HS-27A (cell line): ENCODE data around the gene RAF1.

ENCODE experiments used
- DNase-seq: peaks from one replicate; pipeline ENCODE4 v3.0.0-alpha.2; 2012; ENCODE audit warnings: low read depth, missing footprints

Gene RAF1

GRCh38 chr3:12591456-12591855, 72.5 kb downstream of the RAF1 start:
- no peak for DNase-seq

DNA sequence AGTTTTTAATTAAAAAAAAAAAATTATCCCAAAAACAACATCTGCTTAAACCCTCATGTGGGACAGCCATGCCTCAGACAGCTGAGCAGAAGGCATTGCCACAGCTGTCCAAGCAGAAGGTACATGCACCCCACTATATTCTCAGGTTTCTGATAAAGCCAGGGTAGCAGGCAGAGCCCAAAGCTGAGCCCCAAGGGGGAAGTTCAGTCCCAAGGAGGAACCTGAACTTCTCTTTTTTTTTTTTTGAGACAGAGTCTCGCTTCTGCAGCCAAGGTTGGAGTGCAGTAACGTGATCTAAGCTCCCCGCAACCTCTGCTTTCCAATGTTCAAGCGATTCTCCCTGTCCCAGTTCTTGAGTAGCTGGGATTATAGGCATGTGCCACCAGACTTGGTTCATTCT, 73.8 kb downstream of the RAF1 start:
- DNase-seq = no peak

DNA sequence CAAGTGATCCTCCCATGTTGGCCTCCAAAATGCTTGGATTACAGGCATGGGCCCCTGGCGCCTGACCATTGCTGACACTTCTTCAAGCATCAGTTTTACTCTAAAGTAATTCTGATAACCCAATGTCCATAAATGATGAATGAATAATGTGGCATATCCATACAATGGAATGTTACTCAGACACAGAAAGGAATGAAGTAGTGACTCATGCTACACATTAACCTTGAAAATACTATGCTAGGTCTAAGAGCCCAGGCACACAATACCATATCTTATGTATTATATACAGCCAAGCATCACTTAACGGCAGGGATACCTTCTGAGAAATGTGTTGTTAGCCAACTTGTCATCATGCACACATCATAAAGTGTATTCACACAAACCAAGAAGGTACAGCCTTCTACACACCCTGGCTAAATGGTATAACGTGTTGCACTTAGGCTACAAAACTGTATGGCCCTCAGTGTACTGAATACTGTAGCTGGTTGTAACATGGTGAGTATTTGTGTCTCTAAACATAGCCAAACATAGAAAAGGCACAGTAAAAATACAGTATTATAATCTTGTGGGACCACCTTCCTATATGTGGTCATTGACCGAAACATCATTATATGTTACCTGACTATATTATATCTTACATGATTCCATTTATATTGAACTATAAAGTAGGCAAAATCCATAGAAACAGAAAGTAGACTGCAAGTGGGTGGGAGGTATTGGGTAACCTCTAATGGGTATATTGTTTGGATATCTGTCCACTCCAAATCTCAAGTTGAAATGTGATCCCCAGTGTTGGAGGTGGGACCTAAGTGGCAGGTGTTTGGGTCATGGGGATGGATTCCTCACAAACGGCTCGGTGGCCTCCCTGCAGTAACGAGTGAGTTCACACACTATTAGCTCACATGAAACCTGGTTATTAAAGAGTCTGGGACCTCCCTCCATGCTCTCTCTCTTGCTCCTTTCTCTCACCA, 75.6 kb downstream of the RAF1 start:
- no peak for DNase-seq

GRCh38 chr3:12586403-12586802, 77.5 kb downstream of the RAF1 start:
- DNase-seq = no peak

DNA sequence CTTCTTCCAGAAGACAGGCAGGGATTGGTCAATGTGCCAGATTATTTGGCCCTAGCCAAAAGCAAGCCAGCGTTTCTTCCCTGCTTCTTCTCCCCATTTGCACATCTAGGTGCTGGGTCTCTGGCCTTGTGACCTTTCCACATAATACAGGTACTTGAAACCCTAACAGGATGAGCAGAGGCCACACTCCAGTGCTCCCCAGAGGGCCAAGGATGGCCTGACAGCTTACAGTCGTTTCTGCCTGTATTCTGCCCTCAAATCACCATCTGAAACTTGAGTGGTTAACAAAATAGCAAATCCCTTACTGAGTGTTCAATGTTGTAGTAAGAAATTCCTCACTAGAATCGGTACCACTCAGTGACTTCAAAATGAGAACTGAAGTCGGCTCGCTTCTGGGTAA, 77.9 kb downstream of the RAF1 start:
- DNase-seq = no peak

GRCh38 chr3:12585181-12585580, 78.7 kb downstream of the RAF1 start:
- no peak for DNase-seq

DNA sequence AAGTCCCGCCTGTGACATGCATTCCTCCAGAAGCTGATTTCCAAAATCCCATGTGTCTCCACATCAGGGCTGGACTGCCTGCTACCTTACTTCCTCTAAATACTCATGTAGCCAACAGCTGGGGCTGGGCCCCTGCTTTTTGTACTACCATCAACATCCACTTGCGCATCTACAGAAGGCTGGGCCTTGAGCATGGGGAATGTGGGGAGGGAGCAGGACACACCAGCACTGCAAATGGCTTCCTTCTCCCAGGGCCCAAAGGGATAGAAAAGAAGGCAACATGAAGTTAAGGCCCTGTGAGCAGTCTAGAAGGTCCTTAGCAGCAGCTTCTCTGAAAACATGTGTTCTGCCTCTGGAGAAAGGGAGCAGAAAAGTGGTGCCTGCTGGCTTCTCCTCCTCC, 79.8 kb downstream of the RAF1 start:
- no peak for DNase-seq

- no peak for DNase-seq
Measured at GRCh38 chr3:12583280-12583679, 80.6 kb downstream of the RAF1 start.

GRCh38 chr3:12582730-12583129, 81.2 kb downstream of the RAF1 start:
- DNase-seq = no peak

DNA sequence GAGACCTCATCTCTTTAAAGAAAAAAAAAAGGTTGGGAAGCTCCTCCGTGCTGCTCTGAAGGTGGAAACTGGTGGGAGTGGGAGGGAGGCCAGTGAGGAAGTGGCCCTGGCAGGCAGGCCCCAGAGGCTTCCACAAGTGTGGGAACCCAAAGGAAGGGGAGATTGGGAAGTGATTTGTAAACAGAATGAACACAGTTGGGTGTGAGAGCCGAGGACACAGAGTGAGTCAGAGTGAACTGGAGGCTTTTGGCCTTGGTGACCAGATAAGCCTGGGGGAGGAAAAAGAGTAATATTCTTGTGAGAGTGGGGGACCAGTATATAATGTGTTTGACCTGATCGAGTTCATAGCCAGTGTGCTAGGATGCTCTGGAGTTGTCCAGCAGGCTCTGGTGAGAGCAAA, 84.0 kb downstream of the RAF1 start:
- DNase-seq = no peak

DNA sequence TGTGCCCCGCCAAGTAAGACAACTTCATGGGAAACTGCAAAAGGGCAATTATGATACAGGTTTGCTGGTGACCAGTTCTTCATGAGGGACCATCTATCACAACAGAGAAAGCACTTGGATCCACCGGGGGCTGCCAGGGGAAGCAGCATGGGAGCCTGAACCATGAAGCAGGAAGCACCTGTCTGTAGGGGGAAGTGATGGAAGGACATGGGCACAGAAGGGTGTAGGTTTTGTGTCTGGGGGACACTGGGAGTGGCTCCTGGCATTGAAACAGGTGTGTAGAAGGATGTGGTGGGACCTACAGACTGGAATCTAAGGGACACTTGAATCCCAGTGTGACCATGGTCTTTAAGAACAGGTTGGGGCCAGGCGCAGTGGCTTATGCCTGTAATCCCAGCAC, 84.5 kb downstream of the RAF1 start:
- no peak for DNase-seq

GRCh38 chr3:12578742-12579141, 85.2 kb downstream of the RAF1 start:
- no peak for DNase-seq

- no peak for DNase-seq
Measured at GRCh38 chr3:12577379-12577778, 86.5 kb downstream of the RAF1 start.

DNA sequence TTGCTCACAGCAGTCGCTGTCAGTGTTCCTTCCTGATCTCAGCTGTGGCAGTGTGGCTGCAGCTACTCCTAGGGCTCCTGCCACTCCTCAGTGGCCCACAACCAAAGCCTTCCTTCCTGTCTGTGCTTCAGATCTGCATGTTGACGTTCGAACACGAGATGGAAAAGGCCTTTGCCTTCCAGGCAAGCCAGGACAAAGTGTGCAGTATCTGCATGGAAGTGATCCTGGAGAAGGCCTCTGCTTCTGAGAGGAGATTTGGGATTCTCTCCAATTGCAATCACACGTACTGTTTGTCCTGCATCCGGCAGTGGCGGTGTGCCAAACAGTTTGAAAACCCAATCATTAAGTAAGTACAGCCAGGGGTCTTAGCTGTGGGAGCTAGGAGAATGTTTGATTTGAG, 89.3 kb downstream of the RAF1 start:
- DNase-seq = no peak

GRCh38 chr3:12574131-12574530, 89.8 kb downstream of the RAF1 start:
- DNase-seq = no peak

- no peak for DNase-seq
Measured at GRCh38 chr3:12571986-12572385, 91.9 kb downstream of the RAF1 start.

GRCh38 chr3:12569836-12570235, 94.1 kb downstream of the RAF1 start:
- no peak for DNase-seq

DNA sequence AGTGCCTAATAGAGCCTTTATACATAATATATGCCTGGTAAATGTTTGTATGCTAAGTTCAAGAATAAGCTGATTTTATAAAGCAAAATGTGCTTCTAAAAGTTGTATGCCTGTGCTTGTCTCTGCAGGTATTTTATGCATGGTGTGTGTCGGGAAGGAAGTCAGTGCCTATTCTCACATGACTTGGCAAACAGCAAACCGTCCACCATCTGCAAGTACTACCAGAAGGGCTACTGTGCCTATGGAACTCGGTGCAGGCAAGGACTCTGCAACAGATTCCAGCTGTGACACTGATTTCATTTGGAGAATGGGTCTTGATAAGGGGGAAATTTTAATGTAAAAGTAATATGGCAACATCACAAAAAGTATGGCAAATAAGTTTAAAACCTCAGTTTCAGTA, 95.2 kb downstream of the RAF1 start:
- no peak for DNase-seq

DNA sequence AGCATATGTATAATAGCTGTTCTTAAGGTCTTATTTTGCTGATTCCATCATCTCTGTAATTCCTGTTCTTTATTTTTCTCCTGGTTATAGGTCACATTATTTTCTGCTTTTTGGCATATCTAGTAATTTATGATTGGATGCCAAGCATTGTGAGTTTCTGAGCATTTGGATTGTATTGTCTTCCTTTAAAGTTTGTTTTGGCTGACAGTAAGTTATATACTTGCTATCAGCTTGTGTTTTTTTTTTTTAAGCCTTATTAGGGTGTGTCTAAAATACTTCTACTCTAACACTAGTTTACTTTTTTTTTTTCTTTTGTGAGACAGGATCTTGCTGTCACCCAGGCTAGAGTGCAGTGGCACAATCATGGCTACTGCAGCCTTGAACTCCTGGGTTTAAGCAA, 96.9 kb downstream of the RAF1 start:
- DNase-seq = no peak

DNA sequence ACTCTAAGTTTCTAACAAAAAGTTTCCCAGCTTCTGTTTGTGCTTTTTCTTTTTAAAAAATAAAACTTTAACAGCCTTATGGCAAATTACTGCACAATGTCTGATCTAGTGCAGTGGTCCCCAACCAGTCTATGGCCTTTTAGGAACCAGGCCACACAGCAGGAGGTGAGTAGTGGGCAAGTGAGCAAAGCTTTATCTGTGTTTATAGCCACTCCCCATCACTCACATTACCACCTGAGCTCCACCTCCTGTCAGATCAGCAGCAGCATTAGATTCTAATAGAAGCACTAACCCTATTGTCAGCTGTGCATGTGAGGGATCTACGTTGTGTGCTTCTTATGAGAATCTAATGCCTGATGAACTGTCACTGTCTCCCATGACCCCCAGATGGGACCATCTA, 101.5 kb downstream of the RAF1 start:
- no peak for DNase-seq

GRCh38 chr3:12561397-12561796, 102.5 kb downstream of the RAF1 start:
- DNase-seq = no peak

- DNase-seq = no peak
Measured at GRCh38 chr3:12560505-12561190, 103.3 kb downstream of the RAF1 start.

GRCh38 chr3:12559520-12559919, 104.4 kb downstream of the RAF1 start:
- no peak for DNase-seq
